ENCODE measurements around the gene TLR9. TPM values are rescaled to one million over a fixed set of nuclear protein-coding genes. Genes with fewer than 3 reads are reported as not detected.
"Not testable (repeated sequence)": the region's sequence is repeated elsewhere in the genome, so short reads cannot be mapped to it uniquely, and the experiment has no call there.

Gene TLR9
- total RNA-seq, 1 donor from 2014 or later, result not detected

DNA sequence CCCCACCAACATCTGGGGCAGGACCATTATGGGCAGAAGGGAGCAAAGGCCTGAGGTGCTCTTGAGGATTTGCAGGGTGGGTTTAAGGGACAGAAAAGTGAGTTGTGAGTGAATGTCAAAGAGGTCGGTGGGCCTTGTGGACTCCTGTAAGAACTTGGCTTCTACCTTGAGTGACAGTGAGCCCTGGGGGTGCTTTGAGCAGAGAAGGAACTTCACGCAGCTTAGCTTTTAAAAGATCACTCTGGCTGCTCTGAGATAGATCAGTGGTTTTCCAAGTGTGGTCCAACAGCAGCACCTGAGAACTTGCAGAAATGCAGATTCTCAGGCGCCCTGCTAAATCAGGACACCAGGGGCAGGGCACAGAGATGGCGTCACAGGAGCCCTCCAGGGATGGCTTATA is 42.8 kb downstream of the TLR9 start:
- TF ChIP-seq, protein P1, sequence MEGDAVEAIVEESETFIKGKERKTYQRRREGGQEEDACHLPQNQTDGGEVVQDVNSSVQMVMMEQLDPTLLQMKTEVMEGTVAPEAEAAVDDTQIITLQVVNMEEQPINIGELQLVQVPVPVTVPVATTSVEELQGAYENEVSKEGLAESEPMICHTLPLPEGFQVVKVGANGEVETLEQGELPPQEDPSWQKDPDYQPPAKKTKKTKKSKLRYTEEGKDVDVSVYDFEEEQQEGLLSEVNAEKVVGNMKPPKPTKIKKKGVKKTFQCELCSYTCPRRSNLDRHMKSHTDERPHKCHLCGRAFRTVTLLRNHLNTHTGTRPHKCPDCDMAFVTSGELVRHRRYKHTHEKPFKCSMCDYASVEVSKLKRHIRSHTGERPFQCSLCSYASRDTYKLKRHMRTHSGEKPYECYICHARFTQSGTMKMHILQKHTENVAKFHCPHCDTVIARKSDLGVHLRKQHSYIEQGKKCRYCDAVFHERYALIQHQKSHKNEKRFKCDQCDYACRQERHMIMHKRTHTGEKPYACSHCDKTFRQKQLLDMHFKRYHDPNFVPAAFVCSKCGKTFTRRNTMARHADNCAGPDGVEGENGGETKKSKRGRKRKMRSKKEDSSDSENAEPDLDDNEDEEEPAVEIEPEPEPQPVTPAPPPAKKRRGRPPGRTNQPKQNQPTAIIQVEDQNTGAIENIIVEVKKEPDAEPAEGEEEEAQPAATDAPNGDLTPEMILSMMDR (IDR thresholded peaks at IDR 0.05; ENCODE audit: insufficient read depth, low read length, severe bottlenecking), result no peak
- Histone ChIP-seq H3K4me3 (ENCODE audit: low read depth, low read length) (no peak overlapping the region), H3K36me3 (ENCODE audit: control insufficient read depth, insufficient read depth, low read length) (no peaks in the 10 kb centered on the region), H3K27me3 (ENCODE audit: control insufficient read depth, insufficient read depth, low read length) (peaks cover 8% of the 10 kb centered on the region)
- FAIRE-seq, result no peak
- DNase-seq (ENCODE audit: low read depth), result no peak

DNA sequence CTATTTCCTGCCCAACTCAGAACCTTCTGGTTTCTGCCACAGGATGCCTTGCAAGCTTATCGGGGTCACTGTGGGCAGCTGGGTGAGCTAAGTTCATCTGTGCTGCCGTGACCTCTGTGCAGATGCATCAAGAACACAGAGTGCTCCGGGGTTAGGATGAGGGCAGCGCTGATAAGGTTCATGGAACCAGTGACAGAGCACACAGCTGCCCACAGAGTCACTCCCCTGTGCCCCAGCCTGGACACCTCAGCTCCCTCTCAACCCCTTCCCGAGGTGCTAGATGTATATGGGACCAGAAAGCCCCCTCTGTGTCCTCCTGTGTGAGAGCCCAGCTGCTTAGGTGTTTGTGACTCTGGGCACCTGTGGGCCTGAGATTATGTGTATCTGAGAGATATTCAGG is 43.2 kb downstream of the TLR9 start:
- TF ChIP-seq, protein P1 (IDR thresholded peaks at IDR 0.05; ENCODE audit: insufficient read depth, low read length, severe bottlenecking), result no peak
- FAIRE-seq (no peak), DNase-seq (ENCODE audit: low read depth) (no peak)
- Histone ChIP-seq H3K4me3 (ENCODE audit: low read depth, low read length) (no peak overlapping the region), H3K36me3 (ENCODE audit: control insufficient read depth, insufficient read depth, low read length) (no peaks in the 10 kb centered on the region), H3K27me3 (ENCODE audit: control insufficient read depth, insufficient read depth, low read length) (peaks cover 8% of the 10 kb centered on the region)

DNA sequence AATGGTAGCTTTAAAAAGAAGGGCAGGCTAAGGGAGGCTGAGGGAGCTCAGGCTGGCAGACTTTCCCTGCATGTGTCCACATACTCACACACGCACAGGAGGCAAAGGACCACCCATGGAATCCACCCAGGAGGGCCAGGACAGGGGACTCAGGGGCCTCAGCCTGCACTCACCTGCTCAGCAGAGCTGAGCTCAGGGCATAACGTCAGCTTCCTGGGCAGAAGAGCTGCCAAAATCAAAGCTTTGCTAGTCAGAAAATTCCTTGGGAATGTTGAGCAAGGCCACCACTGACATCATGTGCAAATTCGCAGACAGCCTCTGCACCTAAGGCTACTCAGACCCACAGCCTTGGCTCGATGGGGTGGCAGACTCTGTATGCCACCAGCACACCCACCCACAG is 43.9 kb downstream of the TLR9 start:
- Histone ChIP-seq H3K36me3 (ENCODE audit: control insufficient read depth, insufficient read depth, low read length) (no peaks in the 10 kb centered on the region), H3K27me3 (ENCODE audit: control insufficient read depth, insufficient read depth, low read length) (peaks cover 8% of the 10 kb centered on the region), H3K4me3 (ENCODE audit: low read depth, low read length) (no peak overlapping the region)
- DNase-seq (ENCODE audit: low read depth) (peak; percentile 70), FAIRE-seq (no peak)
- TF ChIP-seq, protein P1 (IDR thresholded peaks at IDR 0.05; ENCODE audit: insufficient read depth, low read length, severe bottlenecking), result no peak

DNA sequence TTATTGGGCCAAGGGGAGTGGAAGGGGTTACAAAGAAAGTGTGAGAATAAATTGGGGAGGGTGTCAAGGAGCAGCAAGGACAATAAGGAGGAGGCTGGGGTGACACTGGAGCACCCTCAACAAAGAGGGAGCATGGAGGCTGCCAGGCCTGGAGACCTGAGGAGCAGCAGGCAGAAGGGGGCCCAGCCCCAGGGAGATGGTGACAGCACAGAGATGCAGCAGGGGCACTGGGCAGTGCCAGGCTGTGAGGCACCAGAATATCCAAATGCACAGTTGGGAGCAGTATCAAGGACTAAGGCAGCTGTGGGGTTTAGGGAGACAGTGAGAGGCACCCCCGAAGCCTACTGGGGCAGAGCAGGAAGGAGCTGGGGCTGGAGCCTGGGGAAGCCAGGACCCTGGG is 46.9 kb downstream of the TLR9 start:
- TF ChIP-seq, protein P1 (IDR thresholded peaks at IDR 0.05; ENCODE audit: insufficient read depth, low read length, severe bottlenecking), result no peak
- peaks cover 8% of the 10 kb centered on the region for H3K27me3 ChIP-seq (ENCODE audit: control insufficient read depth, insufficient read depth, low read length)
- no peak overlapping the region for H3K4me3 ChIP-seq (ENCODE audit: low read depth, low read length)
- H3K36me3 ChIP-seq (ENCODE audit: control insufficient read depth, insufficient read depth, low read length), result no peaks in the 10 kb centered on the region
- FAIRE-seq (no peak), DNase-seq (ENCODE audit: low read depth) (no peak)

DNA sequence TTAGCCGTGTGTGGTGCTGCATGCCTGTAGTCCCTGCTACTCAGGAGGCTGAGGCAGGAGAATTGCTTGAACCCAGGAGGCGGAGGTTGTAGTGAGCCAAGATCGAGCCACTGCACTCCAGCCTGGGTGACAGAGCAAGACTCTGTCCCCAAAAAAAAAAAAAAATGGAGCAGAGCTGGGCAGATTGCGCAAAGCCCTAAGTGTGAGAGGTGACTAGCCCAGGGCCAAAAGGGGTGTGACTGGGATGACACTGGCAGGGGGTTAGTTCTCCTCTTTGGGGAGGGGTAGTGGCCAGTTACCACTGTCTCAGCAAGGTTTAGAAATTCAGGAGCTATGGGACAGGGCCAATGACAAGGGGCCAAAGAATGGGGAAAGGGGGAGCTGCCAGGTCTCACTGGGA is 47.3 kb downstream of the TLR9 start:
- DNase-seq (ENCODE audit: low read depth); FAIRE-seq; H3K36me3 ChIP-seq (ENCODE audit: control insufficient read depth, insufficient read depth, low read length); H3K27me3 ChIP-seq (ENCODE audit: control insufficient read depth, insufficient read depth, low read length); H3K4me3 ChIP-seq (ENCODE audit: low read depth, low read length): not testable (repeated sequence)

DNA sequence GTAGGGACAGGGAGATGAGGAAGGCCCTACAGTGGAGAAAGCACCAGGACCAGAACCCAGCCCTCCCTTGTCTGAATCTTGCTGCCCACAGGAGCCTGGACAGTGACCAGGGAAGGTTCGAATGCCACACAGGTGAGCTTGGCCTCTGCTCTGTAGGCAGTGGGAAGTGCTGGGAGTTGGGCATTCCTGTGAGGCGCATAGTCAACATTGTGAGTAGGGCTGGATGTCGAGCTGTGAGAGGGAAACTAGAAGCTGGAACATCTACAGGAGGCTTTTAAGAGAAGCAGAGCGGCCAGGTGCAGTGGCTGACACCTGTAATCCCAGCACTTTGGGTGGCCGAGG is 47.8 kb downstream of the TLR9 start:
- Histone ChIP-seq H3K4me3 (ENCODE audit: low read depth, low read length) (no peak overlapping the region), H3K36me3 (ENCODE audit: control insufficient read depth, insufficient read depth, low read length) (no peaks in the 10 kb centered on the region), H3K27me3 (ENCODE audit: control insufficient read depth, insufficient read depth, low read length) (peaks cover 8% of the 10 kb centered on the region)
- no peak for FAIRE-seq
- TF ChIP-seq, protein P1 (IDR thresholded peaks at IDR 0.05; ENCODE audit: insufficient read depth, low read length, severe bottlenecking), result no peak
- no peak for DNase-seq (ENCODE audit: low read depth)

Data from bronchial epithelial cell (primary cell).